AG09309 (cell line): Measurements from ENCODE around the gene TTC28.

Source experiments
- DNase-seq: peaks from one replicate; pipeline ENCODE4 v3.0.0-alpha.2; 2010; ENCODE audit warnings: low read depth
- H3K4me3 ChIP-seq: 2 replicates; pipeline ENCODE4 v1.5.1; 2011; ENCODE audit warnings: mild to moderate bottlenecking, low read depth, low read length, moderate library complexity; ENCODE audit not compliant: control insufficient read depth
- CTCF ChIP-seq: IDR thresholded peaks from 2 replicates; pipeline ENCODE4 v1.5.1; 2011; ENCODE audit warnings: mild to moderate bottlenecking, low read depth, low read length, inconsistent platforms; ENCODE audit not compliant: insufficient read depth, control insufficient read depth; ENCODE audit errors: missing control alignments

The TTC28 gene

DNA sequence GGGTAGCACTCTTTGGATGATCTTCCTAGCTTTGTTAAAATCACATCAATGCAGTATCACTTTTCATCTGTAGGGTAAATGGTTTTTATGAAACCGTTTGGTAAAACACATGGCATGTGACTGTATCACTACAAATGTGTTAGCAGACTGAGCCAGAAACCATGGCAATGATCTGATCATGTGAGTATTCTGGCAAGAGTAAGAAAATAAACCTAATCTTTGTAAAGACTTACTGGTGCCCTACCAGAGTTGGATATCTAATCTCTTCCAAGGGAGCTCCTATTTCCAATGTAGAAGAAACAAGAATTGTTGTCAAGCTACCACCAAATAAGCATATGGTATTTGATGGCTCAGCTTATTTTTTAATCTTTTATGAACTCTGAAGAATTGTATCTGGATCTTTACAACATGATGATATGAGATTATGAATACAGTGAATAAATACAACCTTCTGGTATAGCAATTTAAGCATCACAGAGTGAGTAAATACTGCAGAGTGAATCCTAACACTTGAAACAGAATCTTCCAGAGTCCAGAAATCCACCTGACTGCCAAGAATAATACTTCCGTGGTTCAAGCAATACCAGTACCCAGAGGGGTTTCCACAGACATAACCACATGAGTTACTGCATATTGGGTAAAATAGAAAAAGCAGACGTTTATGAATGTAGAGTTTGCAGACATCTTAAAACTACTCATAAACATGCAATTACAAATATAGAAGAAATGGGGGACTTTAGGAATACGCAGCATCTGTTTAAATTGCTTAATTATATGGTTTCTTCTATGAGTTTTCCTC lies 238.8 kb downstream of the TTC28 start:
- DNase-seq = no peak
- TF ChIP-seq CTCF = no peak
- H3K4me3 ChIP-seq = peak overlapping the region; percentile 15

GRCh38 chr22:28438183-28438768 lies 241.4 kb downstream of the TTC28 start:
- no peak for TF ChIP-seq CTCF
- no peak for DNase-seq
- no peak overlapping the region for H3K4me3 ChIP-seq

- no peak for TF ChIP-seq CTCF
- DNase-seq = no peak
- no peak overlapping the region for H3K4me3 ChIP-seq
Measured at GRCh38 chr22:28435982-28436381, 243.7 kb downstream of the TTC28 start.

DNA sequence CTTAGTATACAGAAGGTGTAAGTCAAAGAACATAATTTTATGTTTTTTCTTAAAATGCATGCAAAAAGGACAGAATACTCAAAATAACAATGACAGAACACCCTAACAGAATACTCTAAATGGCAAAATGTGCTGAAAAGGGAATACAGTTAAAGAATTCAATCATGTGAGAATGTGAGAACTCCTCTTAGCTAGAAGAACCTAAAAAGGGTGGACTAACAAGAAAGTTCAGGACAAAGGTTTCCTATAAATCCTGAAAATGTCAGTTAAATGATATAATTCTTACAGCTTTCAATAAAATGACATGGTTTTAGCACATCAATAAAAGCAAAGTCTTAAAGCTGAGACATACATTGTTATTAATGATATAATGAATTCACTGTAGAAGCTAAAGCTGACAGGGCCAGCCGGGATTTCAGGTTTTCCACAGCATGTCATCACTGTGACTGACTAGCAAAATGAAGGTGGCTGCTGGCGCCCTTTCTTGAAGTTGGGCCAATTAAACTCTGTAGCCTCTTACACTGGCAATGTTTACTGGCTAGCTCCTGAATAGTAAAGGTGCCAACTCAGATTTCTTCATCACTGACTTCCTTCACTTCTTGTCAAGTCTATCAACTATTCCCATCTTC lies 244.4 kb downstream of the TTC28 start:
- no peak for TF ChIP-seq CTCF
- H3K4me3 ChIP-seq = no peak overlapping the region
- no peak for DNase-seq

GRCh38 chr22:28430466-28431025 lies 249.1 kb downstream of the TTC28 start:
- H3K4me3 ChIP-seq = no peak overlapping the region
- no peak for TF ChIP-seq CTCF
- no peak for DNase-seq

- DNase-seq = no peak
- TF ChIP-seq CTCF = no peak
- H3K4me3 ChIP-seq = no peak overlapping the region
Measured at GRCh38 chr22:28429711-28430110, 249.9 kb downstream of the TTC28 start.
